Bronchial epithelial cell (primary cell): Measurements from ENCODE around the gene ZNF292. TPM values are rescaled to one million over a fixed set of nuclear protein-coding genes. Genes with fewer than 3 reads are reported as not detected.
A peak's percentile ranks its signal among the peaks of the same experiment; 100 is the strongest.

Source experiments
- DNase-seq: peaks from one replicate; pipeline ENCODE4 v3.0.0-alpha.2; 2010; ENCODE audit warnings: low read depth
- FAIRE-seq: peaks from 2 replicates; lab custom pipeline; 2011; peaks lifted over from hg19 to GRCh38; lab: Jason Lieb, UNC
- H3K27me3 ChIP-seq: 2 replicates; pipeline ENCODE4 v1.5.1; 2011; ENCODE audit warnings: low read length; ENCODE audit not compliant: control insufficient read depth, insufficient read depth
- H3K36me3 ChIP-seq: 2 replicates; pipeline ENCODE4 v1.5.1; 2011; ENCODE audit warnings: low read length; ENCODE audit not compliant: control insufficient read depth, insufficient read depth
- H3K4me3 ChIP-seq: 2 replicates; pipeline ENCODE4 v1.5.1; 2011; ENCODE audit warnings: mild to moderate bottlenecking, low read depth, low read length, control low read depth
- total RNA-seq: library from RNA; depleted of rRNA; stranded (reverse); fragments of >200 nt; gene quantifications from 2 replicates; pipeline ENCODE4 v1.2.1, GENCODE V29; 2014
- TF ChIP-seq, protein P1 (sequence below): IDR thresholded peaks from 2 replicates; pipeline ENCODE4 v1.5.1; 2011; ENCODE audit warnings: mild to moderate bottlenecking, moderate library complexity, low read length, control low read depth, inconsistent platforms; ENCODE audit not compliant: insufficient read depth, severe bottlenecking

Gene ZNF292
- total RNA-seq = 24.2 and 28.2 TPM in 2 replicates

DNA sequence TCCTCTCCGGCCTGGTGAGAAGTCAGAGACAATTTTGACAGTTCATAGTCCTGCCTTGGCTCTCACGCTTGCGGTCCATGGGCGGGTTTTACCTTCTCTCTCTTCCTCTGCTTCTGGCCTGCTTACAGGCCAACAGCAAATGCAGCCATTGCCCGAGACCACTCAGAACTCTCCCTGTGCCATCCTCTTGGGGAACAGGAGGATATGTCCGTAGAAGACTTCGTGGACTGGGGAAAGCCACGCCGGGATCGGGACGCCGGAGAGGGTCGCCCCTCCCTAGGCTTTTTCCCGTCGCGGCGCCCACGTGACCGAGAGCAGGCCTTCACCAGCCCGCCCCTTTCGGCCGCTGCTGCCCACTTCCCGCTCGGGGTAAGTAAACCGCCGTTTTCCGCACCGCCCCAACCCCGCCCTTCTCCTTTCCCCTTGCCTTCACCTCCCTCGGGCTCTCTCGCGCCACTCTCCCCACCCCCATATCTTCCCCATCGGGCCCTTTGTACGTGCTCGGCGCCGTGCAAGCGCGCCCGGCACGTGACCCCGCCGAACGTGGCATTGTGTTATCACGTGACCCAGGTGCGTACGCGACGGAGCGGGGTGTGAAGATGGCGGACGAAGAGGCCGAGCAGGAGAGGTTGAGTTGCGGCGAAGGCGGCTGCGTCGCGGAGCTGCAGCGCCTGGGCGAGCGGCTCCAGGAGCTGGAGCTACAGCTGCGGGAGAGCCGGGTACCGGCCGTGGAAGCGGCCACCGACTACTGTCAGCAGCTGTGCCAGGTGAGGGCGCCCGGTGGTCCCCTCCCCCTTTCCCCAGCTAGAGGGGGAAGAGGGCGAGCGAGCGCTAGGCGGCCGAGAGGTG, at the start of gene ZNF292:
ZNF292 (plus strand) TSS at position 573 of the 849 bp plus-strand sequence; CDS start at position 600, 27 bp downstream.
- no peaks in the 10 kb centered on the region for H3K27me3 ChIP-seq
- H3K4me3 ChIP-seq = peak within 1 kb of the TSS; percentile 99
- no peak for FAIRE-seq
- peak; percentile 91 for DNase-seq
- TF ChIP-seq, protein P1, sequence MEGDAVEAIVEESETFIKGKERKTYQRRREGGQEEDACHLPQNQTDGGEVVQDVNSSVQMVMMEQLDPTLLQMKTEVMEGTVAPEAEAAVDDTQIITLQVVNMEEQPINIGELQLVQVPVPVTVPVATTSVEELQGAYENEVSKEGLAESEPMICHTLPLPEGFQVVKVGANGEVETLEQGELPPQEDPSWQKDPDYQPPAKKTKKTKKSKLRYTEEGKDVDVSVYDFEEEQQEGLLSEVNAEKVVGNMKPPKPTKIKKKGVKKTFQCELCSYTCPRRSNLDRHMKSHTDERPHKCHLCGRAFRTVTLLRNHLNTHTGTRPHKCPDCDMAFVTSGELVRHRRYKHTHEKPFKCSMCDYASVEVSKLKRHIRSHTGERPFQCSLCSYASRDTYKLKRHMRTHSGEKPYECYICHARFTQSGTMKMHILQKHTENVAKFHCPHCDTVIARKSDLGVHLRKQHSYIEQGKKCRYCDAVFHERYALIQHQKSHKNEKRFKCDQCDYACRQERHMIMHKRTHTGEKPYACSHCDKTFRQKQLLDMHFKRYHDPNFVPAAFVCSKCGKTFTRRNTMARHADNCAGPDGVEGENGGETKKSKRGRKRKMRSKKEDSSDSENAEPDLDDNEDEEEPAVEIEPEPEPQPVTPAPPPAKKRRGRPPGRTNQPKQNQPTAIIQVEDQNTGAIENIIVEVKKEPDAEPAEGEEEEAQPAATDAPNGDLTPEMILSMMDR = no peak
- H3K36me3 ChIP-seq = peaks cover 3% of the 10 kb centered on the region

DNA sequence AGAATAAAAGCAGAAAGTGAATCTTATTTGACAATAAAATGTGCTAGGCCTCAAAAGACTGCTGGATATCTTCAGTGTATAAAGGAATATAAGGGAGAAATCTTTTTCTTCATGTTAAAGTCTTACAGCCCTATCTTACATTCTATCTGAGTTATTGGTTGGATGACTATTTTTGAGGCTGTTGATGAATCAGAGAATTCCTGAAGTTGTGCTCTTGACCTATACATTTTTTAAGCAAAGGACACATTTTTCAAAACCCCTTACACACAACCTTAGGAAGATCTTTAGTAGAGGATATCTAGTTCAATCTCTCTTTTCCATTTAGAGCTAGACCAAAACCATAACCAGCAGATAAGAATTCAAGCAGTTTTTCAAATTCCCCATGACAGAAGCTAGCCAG, 49.5 kb upstream of the ZNF292 start:
- FAIRE-seq (no peak), DNase-seq (no peak)
- no peaks in the 10 kb centered on the region for H3K27me3 ChIP-seq
- no peak overlapping the region for H3K4me3 ChIP-seq
- TF ChIP-seq, protein P1 = no peak
- no peaks in the 10 kb centered on the region for H3K36me3 ChIP-seq

DNA sequence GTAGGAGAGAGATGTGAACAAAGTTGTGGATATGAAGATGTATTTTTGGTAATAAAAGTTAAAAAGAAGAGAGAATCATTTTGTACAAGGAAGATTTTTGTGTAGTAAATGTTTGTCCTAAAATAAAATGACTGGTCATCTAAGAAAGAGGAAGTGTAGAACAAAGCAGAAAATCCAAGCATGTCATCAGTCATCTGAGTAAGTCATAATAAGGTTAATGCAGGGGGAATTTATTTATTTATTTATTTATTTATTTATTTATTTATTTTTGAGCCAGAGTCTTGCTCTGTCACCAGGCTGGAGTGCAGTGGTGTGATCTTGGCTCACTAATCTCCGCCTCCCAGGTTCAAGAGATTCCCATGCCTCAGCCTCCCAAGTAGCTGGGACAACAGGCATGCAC, 44.7 kb upstream of the ZNF292 start:
- DNase-seq (no peak), FAIRE-seq (no peak)
- Histone ChIP-seq H3K27me3 (no peaks in the 10 kb centered on the region), H3K4me3 (no peak overlapping the region), H3K36me3 (no peaks in the 10 kb centered on the region)
- TF ChIP-seq, protein P1 = no peak

DNA sequence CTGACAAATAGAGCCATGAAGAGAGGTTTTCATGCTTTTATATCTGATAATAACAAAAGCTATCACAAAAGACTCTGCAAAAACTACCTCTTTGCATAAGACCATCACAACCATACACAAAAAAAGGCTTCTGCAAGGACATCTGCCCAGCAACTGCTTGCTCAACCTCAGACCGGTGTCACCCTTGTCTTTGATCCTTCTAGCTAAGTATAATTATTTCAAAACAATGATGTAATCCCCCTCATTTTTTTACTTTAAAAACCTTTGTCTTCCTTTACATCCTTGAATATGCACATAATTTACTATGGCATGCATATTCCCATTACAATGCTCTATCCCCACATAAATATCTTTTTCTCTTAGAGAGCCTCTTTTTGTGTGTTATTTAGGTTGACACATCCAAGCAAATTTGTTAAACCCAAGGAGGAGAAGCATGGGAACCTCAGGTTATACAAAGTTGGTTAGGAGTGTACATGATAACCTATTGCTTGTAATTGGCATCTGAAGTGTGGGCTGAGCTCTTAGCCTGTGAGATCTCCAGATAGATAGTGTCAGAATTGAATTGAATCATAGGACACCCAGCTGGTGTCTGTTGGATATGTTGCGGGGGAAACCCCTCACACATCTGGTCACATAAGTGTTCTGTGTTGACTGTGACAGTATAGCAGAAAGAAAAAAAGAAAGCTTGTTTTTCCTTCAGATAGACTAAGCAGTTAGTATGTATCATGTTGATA, 39.8 kb upstream of the ZNF292 start:
- DNase-seq (no peak), FAIRE-seq (no peak)
- TF ChIP-seq, protein P1 = no peak
- Histone ChIP-seq H3K27me3 (no peaks in the 10 kb centered on the region), H3K4me3 (no peak overlapping the region), H3K36me3 (no peaks in the 10 kb centered on the region)

DNA sequence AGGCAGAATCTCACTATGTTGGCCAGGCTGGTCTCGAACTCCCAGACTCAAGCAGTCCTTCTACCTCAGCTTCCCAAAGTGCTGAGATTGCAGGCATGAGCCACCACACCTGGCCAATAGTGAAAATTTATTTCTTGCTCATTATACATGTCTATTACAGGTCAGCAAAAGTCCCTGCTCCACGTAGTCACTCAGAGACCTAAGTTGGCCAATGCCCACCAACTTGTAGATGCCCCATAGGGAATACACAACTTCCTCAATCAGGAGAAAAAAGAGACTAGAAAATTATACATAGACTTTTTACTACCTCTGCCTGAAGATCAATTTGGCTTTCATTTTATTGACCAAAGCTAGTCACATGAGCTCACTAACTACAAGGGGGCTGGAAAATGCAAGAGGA, 38.4 kb upstream of the ZNF292 start:
- no peak for DNase-seq
- H3K27me3 ChIP-seq = no peaks in the 10 kb centered on the region
- no peak overlapping the region for H3K4me3 ChIP-seq
- FAIRE-seq = no peak
- H3K36me3 ChIP-seq = no peaks in the 10 kb centered on the region
- TF ChIP-seq, protein P1 = no peak
